Measurements from ENCODE around the gene SH3RF3.
"Not testable (repeated sequence)": the region's sequence is repeated elsewhere in the genome, so short reads cannot be mapped to it uniquely, and the experiment has no call there.

Gene SH3RF3

DNA sequence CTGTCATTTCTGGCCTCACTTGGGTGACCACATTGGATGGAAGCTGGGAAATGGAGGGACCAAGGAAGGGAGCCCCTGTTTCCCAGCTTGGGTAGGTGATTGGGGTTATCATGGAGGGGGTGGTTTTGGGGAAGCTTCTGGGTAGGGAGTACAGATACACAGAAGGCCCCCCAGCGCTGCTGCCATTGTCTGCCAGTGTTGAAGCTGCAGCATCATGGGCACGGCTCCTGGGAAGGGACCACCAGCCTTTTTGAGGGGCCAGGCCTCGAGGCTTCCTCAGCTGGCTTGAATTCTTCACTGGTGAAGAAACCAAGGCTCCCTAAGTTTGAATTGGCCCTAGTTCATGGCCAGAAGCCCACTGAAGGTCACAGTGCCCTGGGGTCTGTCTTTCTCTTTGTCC, 25.2 kb downstream of the SH3RF3 start:
- no peak overlapping the region for H3K4me3 ChIP-seq (ENCODE audit: low read depth, low read length)
- TF ChIP-seq CTCF (conservative IDR thresholded peaks at IDR 0.05; ENCODE audit: low read depth, low read length), result no peak
- no peak for DNase-seq (ENCODE audit: low read depth)

DNA sequence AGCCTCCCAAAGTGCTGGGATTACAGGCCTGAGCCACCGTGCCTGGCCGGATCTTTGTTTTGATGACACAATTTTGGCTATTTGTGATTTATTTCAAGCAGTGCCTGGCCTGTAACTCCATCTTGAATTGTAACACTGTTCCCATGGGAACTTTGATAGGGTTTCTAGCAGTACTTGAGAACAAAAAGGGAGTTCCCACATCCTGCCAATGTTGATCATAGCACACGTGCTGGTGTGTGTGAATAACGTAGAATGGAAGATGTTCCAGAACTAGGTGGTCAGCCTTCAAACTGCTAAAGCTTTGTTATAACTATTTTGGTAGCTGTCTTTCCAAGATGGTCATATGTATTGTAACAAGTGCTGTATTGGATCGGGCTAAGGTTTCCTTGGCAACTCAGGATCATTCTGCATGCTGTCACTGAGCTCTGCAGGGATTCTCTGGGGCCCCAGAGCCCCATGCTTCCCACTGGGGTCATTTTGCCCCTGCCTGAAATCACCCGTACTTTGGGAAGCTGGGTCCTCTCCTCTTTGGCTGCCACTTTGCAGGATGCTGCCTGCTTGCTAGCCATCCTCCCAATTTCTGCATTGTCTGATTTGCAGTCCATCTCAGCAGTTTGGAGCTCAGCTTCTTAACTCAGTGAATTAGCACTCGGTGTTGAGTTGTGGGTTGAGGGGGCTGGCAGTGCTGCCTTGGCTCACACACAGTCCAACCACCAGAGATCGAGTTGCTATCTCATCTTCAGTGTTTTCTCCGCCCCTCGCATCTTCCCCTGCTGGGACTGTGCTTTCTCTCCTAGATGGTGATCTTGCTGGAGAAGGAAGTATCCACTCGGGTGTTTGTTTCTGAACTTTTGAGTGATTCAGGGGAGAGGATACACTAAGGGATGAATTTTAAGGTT, 26.8 kb downstream of the SH3RF3 start:
- DNase-seq (ENCODE audit: low read depth), result peak; percentile 49
- TF ChIP-seq CTCF (conservative IDR thresholded peaks at IDR 0.05; ENCODE audit: low read depth, low read length), result no peak
- H3K4me3 ChIP-seq (ENCODE audit: low read depth, low read length), result no peak overlapping the region

DNA sequence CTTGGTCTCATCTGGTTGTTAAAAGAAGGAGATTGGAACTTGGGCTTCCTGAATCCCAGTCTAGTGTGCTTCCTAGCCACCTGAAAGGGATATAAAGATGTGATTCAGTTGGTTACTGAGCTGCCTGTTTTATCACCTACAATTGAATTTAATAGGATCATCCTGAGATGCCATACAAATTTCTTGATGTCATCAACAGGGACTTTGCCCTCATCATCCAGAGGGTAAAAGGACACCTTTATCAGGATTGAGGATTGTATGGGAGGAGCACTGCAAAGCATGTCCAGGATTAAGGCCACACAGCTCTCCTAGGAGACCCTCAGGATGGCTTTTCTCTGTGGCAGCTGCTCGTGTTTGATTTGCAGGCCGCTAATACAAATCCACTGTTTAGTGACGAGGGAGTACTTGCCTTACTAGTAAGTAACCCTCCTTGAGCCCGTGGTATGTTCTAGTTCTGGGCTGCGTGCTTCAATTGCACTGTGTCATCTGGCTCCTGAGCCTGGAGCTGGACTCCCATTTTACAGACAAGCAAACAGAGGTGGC, 28.6 kb downstream of the SH3RF3 start:
- no peak for TF ChIP-seq CTCF (conservative IDR thresholded peaks at IDR 0.05; ENCODE audit: low read depth, low read length)
- DNase-seq (ENCODE audit: low read depth), result no peak

GRCh38 chr2:109158237-109158636, 29.2 kb downstream of the SH3RF3 start:
- no peak for TF ChIP-seq CTCF (conservative IDR thresholded peaks at IDR 0.05; ENCODE audit: low read depth, low read length)
- no peak for DNase-seq (ENCODE audit: low read depth)
- no peak overlapping the region for H3K4me3 ChIP-seq (ENCODE audit: low read depth, low read length)

More for the DNA sequence above, 28.6 kb downstream of the SH3RF3 start:
- no peak overlapping the region for H3K4me3 ChIP-seq (ENCODE audit: low read depth, low read length)

DNA sequence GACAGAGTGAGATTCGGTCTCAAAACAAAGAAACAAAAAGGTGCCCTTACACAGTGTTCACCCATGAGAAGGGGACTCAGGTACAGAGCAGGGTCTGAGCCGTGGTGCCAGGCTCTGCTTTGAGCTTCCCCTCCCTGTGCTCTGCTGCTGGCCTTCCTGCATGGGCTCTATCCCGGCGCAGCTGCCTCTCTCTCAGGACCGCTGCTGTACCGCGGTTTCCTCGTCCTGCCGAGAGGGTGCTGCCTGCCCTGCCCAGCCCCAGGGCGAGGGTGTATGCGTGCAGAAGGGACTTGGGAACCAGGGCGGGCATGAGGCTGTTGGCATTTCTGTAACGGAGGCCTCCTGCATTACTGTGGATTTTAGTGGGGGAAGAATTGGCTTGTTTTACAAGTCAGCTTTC, 30.1 kb downstream of the SH3RF3 start:
- TF ChIP-seq CTCF (conservative IDR thresholded peaks at IDR 0.05; ENCODE audit: low read depth, low read length), result no peak
- DNase-seq (ENCODE audit: low read depth), result no peak
- H3K4me3 ChIP-seq (ENCODE audit: low read depth, low read length), result no peak overlapping the region

GRCh38 chr2:109160714-109161440, 31.9 kb downstream of the SH3RF3 start:
- no peak for DNase-seq (ENCODE audit: low read depth)
- H3K4me3 ChIP-seq (ENCODE audit: low read depth, low read length), result no peak overlapping the region
- TF ChIP-seq CTCF (conservative IDR thresholded peaks at IDR 0.05; ENCODE audit: low read depth, low read length), result no peak

GRCh38 chr2:109162367-109162766, 33.4 kb downstream of the SH3RF3 start:
- DNase-seq (ENCODE audit: low read depth); H3K4me3 ChIP-seq (ENCODE audit: low read depth, low read length): not testable (repeated sequence)
